Right lung (tissue), 5 donors: ENCODE measurements around the gene CCDC85B. TPM values are rescaled to one million over a fixed set of nuclear protein-coding genes. Genes with fewer than 3 reads are reported as not detected.

Experiments used
- DNase-seq, 2 donors: peaks; one replicate each; pipeline ENCODE4 v3.0.0-alpha.2; 2013
- polyA plus RNA-seq, 5 donors: library from polyadenylated mRNA; unstranded; fragments of 120-200 nt; gene quantifications; one replicate each; pipeline versions ENCODE4 v1.2.1 to v1.2.3, GENCODE V29; 2013; ENCODE audit warnings: inconsistent platforms in 1 of 5, low replicate concordance in 1 of 5; ENCODE audit not compliant: insufficient read length in 5 of 5, insufficient read depth in 1 of 5

CCDC85B gene
- polyA plus RNA-seq, 5 donors, result 10.2 to 37.1 (median 11.4) TPM

DNA sequence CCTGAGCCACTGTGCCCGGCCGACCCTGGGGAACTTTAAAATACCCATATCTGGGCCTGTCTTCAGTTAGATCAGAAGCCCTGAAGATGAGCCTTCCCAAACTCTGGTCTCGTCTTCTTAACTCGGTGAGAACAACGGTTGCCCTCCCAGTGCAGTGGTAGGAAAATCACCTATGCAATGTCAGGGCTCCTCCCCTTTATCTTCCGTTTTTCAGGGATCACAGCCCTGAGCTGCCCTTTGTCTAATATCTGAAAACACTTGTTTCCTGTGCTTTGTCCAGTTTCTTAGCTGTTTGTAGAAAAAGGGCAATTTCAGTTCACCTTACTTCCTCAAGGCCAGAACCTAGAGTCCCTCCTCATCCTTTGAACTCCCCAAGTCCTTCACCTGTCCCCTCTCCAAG, 38.2 kb downstream of the CCDC85B start:
- no peak for DNase-seq

GRCh38 chr11:65931773-65932557, 41.5 kb downstream of the CCDC85B start:
- DNase-seq, result no peak

DNA sequence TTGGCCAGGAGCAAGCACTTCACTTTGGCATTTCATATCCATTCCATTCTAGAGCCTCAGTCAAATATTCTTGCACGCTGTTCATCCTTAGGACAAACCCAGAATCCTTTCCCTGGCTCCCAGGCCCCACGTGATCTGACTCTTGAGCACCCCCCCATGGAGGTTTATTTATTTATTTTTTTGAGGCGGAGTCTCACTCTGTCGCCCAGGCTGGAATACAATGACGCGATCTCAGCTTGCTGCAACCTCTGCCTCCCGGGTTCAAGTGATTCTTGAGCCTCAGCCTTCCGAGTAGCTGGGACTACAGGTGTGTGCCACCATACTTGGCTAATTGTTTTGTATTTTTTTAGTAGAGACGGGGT, 42.1 kb downstream of the CCDC85B start:
- DNase-seq, result no peak

DNA sequence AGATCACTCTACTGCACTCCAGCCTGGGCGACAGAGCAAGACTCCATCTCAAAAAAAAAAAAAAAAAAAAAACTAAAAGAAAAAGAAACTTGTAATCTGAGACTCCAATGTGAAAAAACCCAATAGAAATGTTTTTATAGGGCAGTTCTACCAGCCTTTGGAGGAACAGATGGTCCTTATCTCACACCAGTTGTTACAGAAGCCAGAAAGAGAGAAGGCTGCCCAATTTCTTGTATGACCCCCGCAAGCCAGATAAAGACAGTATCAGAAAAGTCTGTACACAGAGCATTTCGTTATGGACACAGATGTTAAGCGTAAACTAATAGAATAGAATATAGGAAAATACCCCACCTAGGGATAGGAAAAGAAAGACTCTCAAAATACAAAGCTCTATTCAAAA, 43.5 kb downstream of the CCDC85B start:
- peak; percentile 74 to 84 for DNase-seq

DNA sequence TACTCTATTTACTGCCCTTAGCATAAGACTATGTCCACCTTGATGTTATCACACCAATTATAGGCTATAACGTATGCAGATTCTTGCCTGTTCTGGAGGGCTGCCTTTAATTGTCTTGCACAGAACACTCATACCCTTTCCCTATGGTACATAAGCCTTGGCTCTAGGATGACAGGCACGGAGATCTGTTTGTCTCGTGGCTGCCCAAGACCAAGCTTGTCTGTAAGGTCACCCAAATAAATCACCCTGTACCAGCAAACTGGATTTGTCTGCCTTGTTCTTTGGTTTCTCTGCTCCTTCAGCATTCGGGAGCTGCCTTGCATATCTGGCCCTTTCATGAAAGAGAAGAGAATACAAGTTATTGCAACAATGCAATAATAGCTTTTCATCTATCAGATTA, 47.3 kb downstream of the CCDC85B start:
- no peak for DNase-seq

Other genes with a start within 250 kb of the CCDC85B start
- gene RELA, start 227.8 kb upstream of the CCDC85B start, polyA plus RNA-seq, result 10 to 100 TPM; 43.0 to 68.0 (median 53.2) TPM
- 10 to 100 TPM; 52.2 to 68.8 (median 62.9) TPM for gene KAT5, start 178.4 kb upstream of the CCDC85B start, polyA plus RNA-seq
- gene RNASEH2C, start 169.9 kb upstream of the CCDC85B start, polyA plus RNA-seq, result 10 to 100 TPM; 32.4 to 67.8 (median 41.4) TPM
- 1 to 10 TPM; 2.2 to 4.2 (median 3.4) TPM for gene AP5B1, start 109.7 kb upstream of the CCDC85B start, polyA plus RNA-seq
- gene OVOL1, start 103.6 kb upstream of the CCDC85B start, polyA plus RNA-seq, result under 1 TPM; 0.07 to 0.60 (median 0.29) TPM
- 1 to 10 TPM; 1.6 to 5.2 (median 3.1) TPM for gene SNX32, start 56.7 kb upstream of the CCDC85B start, polyA plus RNA-seq
- 100 to 1,000 TPM; 574 to 838 (median 723) TPM for gene CFL1, start 32.5 kb upstream of the CCDC85B start, polyA plus RNA-seq
- gene MUS81, start 30.2 kb upstream of the CCDC85B start, polyA plus RNA-seq, result 10 to 100 TPM; 37.0 to 57.3 (median 48.7) TPM
- gene EFEMP2, start 17.9 kb upstream of the CCDC85B start, polyA plus RNA-seq, result 100 to 1,000 TPM; 107 to 194 (median 144) TPM
- gene CTSW, start 10.8 kb upstream of the CCDC85B start, polyA plus RNA-seq, result 1 to 10 TPM; 2.6 to 6.3 (median 6.1) TPM
- 10 to 100 TPM; 72.3 to 87.4 (median 76.5) TPM for gene FIBP, start 2.2 kb upstream of the CCDC85B start, polyA plus RNA-seq
- gene FOSL1, start 9.7 kb downstream of the CCDC85B start, polyA plus RNA-seq, result under 1 TPM in 3 of 5 donors, not detected in 2; 0.12 to 0.19 (median 0.13) TPM
- 10 to 100 TPM; 29.8 to 44.0 (median 38.6) TPM for gene C11orf68, start 28.4 kb downstream of the CCDC85B start, polyA plus RNA-seq
- 100 to 1,000 TPM in 1 of 5 donors, 10 to 100 TPM in 4; 66.5 to 143 (median 81.8) TPM for gene DRAP1, start 28.8 kb downstream of the CCDC85B start, polyA plus RNA-seq
- gene TSGA10IP, start 54.8 kb downstream of the CCDC85B start, polyA plus RNA-seq, result under 1 TPM; 0.21 to 0.62 (median 0.44) TPM
- gene SART1, start 71.1 kb downstream of the CCDC85B start, polyA plus RNA-seq, result 10 to 100 TPM; 34.7 to 51.6 (median 40.9) TPM
- gene EIF1AD, start 111.5 kb downstream of the CCDC85B start, polyA plus RNA-seq, result 10 to 100 TPM; 25.8 to 28.0 (median 26.7) TPM
- 100 to 1,000 TPM; 200 to 305 (median 225) TPM for gene BANF1, start 111.8 kb downstream of the CCDC85B start, polyA plus RNA-seq
- 1 to 10 TPM in 2 of 5 donors, under 1 TPM in 2, not detected in 1; 0.30 to 1.8 (median 1.1) TPM for gene CST6, start 121.3 kb downstream of the CCDC85B start, polyA plus RNA-seq
- gene CATSPER1, start 135.8 kb downstream of the CCDC85B start, polyA plus RNA-seq, result under 1 TPM in 1 of 5 donors, not detected in 4; 0.11 TPM
- under 1 TPM; 0.18 to 0.24 (median 0.19) TPM for gene GAL3ST3, start 158.5 kb downstream of the CCDC85B start, polyA plus RNA-seq
- gene SF3B2, start 161.7 kb downstream of the CCDC85B start, polyA plus RNA-seq, result 100 to 1,000 TPM; 168 to 227 (median 205) TPM
- gene PACS1, start 179.6 kb downstream of the CCDC85B start, polyA plus RNA-seq, result 10 to 100 TPM; 44.7 to 57.6 (median 49.0) TPM